ENCODE results near the gene TRABD2B. TPM values are rescaled to one million over a fixed set of nuclear protein-coding genes. Genes with fewer than 3 reads are reported as not detected.

TRABD2B gene
- total RNA-seq, 1 experiment from 2014 or later = 0.05 TPM

- Histone ChIP-seq H3K79me2 (ENCODE audit: insufficient read depth, low read length) (no peaks in the 10 kb centered on the region), H3K36me3 (ENCODE audit: control insufficient read depth in 1 of 2, insufficient read depth in 2 of 2, low read length in 2 of 2) (no peaks in the 10 kb centered on the region), H3K9me2 (ENCODE audit: insufficient read depth) (no peaks in the 10 kb centered on the region), H3K27me3 (ENCODE audit: insufficient read depth, low read length) (peaks cover 23% of the 10 kb centered on the region), H4K20me1 (ENCODE audit: insufficient read depth) (no peaks in the 10 kb centered on the region), H3K27ac (ENCODE audit: low read depth, low read length) (no peak overlapping the region), H3K9ac (ENCODE audit: low read length) (no peak overlapping the region), H3K9me3 (ENCODE audit: control insufficient read depth in 1 of 2, insufficient read depth in 1 of 2, low read depth in 1 of 2, low read length in 2 of 2) (no peaks in the 10 kb centered on the region), H3K4me3 (replicated peaks in 1 of 2; ENCODE audit: low read depth in 1 of 2, low read length in 2 of 2) (no peak overlapping the region), H3K4me1 (ENCODE audit: control insufficient read depth in 1 of 2, insufficient read depth in 2 of 2, low read length in 2 of 2) (0 out of 4 replicates have a peak, but pooled peaks cover 0 to 3% of the 10 kb centered on the region in 2 experiments), H2AFZ (ENCODE audit: low read depth, low read length, poor library complexity, severe bottlenecking) (no peak overlapping the region), H3K4me2 (ENCODE audit: low read length) (no peak overlapping the region)
- ChIA-PET RAD21 (ENCODE audit: low non-redundant PET in 1 of 2, low total read pairs in 2 of 2, uncharacterized antibody in 2 of 2, unreplicated experiment in 2 of 2) (no interaction called here), POLR2A (no interaction called here), CTCF (no interaction called here)
- no TSS peak for BruUV-seq (replicated peaks)
- intact Hi-C loops (cut with micrococcal nuclease) = no loop called here
- no peak for ATAC-seq
- TF ChIP-seq YY1 (IDR thresholded peaks at IDR 0.05; ENCODE audit: extremely low read depth, insufficient replicate concordance, low read depth, low read length) = no peak
- TF ChIP-seq CBX3 (IDR thresholded peaks at IDR 0.05; ENCODE audit: low read depth) = no peak
- TF ChIP-seq ZNF274 (IDR thresholded peaks at IDR 0.05; ENCODE audit: low read depth, low read length) = no peak
- TF ChIP-seq, protein P1, sequence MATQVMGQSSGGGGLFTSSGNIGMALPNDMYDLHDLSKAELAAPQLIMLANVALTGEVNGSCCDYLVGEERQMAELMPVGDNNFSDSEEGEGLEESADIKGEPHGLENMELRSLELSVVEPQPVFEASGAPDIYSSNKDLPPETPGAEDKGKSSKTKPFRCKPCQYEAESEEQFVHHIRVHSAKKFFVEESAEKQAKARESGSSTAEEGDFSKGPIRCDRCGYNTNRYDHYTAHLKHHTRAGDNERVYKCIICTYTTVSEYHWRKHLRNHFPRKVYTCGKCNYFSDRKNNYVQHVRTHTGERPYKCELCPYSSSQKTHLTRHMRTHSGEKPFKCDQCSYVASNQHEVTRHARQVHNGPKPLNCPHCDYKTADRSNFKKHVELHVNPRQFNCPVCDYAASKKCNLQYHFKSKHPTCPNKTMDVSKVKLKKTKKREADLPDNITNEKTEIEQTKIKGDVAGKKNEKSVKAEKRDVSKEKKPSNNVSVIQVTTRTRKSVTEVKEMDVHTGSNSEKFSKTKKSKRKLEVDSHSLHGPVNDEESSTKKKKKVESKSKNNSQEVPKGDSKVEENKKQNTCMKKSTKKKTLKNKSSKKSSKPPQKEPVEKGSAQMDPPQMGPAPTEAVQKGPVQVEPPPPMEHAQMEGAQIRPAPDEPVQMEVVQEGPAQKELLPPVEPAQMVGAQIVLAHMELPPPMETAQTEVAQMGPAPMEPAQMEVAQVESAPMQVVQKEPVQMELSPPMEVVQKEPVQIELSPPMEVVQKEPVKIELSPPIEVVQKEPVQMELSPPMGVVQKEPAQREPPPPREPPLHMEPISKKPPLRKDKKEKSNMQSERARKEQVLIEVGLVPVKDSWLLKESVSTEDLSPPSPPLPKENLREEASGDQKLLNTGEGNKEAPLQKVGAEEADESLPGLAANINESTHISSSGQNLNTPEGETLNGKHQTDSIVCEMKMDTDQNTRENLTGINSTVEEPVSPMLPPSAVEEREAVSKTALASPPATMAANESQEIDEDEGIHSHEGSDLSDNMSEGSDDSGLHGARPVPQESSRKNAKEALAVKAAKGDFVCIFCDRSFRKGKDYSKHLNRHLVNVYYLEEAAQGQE (IDR thresholded peaks at IDR 0.05; ENCODE audit: low read depth) = no peak
- no peak for TF ChIP-seq POLR2AphosphoS5 (IDR thresholded peaks at IDR 0.05; ENCODE audit: low read depth, low read length)
- no peak for TF ChIP-seq POLR2A (IDR thresholded peaks at IDR 0.05; ENCODE audit: borderline replicate concordance, extremely low read depth, insufficient read depth, insufficient read length)
- no peak for TF ChIP-seq CEBPB (IDR thresholded peaks at IDR 0.05; ENCODE audit: low read depth)
- TF ChIP-seq EZH2 (IDR thresholded peaks at IDR 0.05) = no peak
- TF ChIP-seq TCF7L2 (IDR thresholded peaks at IDR 0.05; ENCODE audit: borderline replicate concordance, extremely low read depth, insufficient read depth, insufficient read length) = no peak
- no peak for DNase-seq (ENCODE audit: low read depth, low spot score)
These were observed 70.7 kb downstream of the TRABD2B start for GRCh38 chr1:47926461-47926999.

Data from HCT116 (cell line).